ENCODE results near the gene PTH2. TPM values are rescaled to one million over a fixed set of nuclear protein-coding genes. Genes with fewer than 3 reads are reported as not detected.

Gene PTH2
- total and polyA plus RNA-seq, 2 donors = not detected

- Histone ChIP-seq H3K9me3 (ENCODE audit: control insufficient read depth in 2 of 2, insufficient read depth in 1 of 2, low read length in 1 of 2) (peaks cover 0 to 7% of the 10 kb centered on the region in 2 donors), H3K27me3 (ENCODE audit: control insufficient read depth in 2 of 2, insufficient read depth in 1 of 2, low read length in 1 of 2) (peaks cover 0 to 18% of the 10 kb centered on the region in 2 donors), H3K27ac (ENCODE audit: low read depth in 1 of 2, low read length in 1 of 2) (no peak overlapping the region), H3K4me3 (ENCODE audit: low read length in 2 of 2) (no peak overlapping the region), H3K4me1 (ENCODE audit: control insufficient read depth in 2 of 2, insufficient read depth in 2 of 2, low read length in 2 of 2) (peaks cover 9 to 35% of the 10 kb centered on the region in 2 donors), H3K36me3 (ENCODE audit: control insufficient read depth in 2 of 2, insufficient read depth in 2 of 2, low read length in 1 of 2) (no peaks in the 10 kb centered on the region)
- 82% methylated on average over 9 of the region's 9 CpGs for WGBS
- DNase-seq (ENCODE audit: low read depth in 6 of 9, low spot score in 9 of 9) = no peak
Observed at GRCh38 chr19:49413348-49413747, 9.9 kb downstream of the PTH2 start.

GRCh38 chr19:49411681-49412326, 11.4 kb downstream of the PTH2 start:
- no peak overlapping the region for H3K4me3 ChIP-seq (ENCODE audit: low read length in 2 of 2)
- DNase-seq (ENCODE audit: low read depth in 6 of 9, low spot score in 9 of 9) = no peak
- H3K27ac ChIP-seq (ENCODE audit: low read depth in 1 of 2, low read length in 1 of 2) = no peak overlapping the region
- peaks cover 0 to 4% of the 10 kb centered on the region in 2 donors for H3K27me3 ChIP-seq (ENCODE audit: control insufficient read depth in 2 of 2, insufficient read depth in 1 of 2, low read length in 1 of 2)
- no peaks in the 10 kb centered on the region for H3K36me3 ChIP-seq (ENCODE audit: control insufficient read depth in 2 of 2, insufficient read depth in 2 of 2, low read length in 1 of 2)
- H3K9me3 ChIP-seq (ENCODE audit: control insufficient read depth in 2 of 2, insufficient read depth in 1 of 2, low read length in 1 of 2) = peaks cover 0 to 7% of the 10 kb centered on the region in 2 donors
- WGBS = 94% methylated on average over 3 of the region's 3 CpGs
- peaks cover 9 to 35% of the 10 kb centered on the region in 2 donors for H3K4me1 ChIP-seq (ENCODE audit: control insufficient read depth in 2 of 2, insufficient read depth in 2 of 2, low read length in 2 of 2)

GRCh38 chr19:49409441-49410029, 13.7 kb downstream of the PTH2 start:
- no peaks in the 10 kb centered on the region for H3K36me3 ChIP-seq (ENCODE audit: control insufficient read depth in 2 of 2, insufficient read depth in 2 of 2, low read length in 1 of 2)
- peak in 1 of 9 donors; percentile 58 for DNase-seq (ENCODE audit: low read depth in 6 of 9, low spot score in 9 of 9)
- 48% methylated on average over 5 of the region's 5 CpGs for WGBS
- H3K4me3 ChIP-seq (ENCODE audit: low read length in 2 of 2) = no peak overlapping the region
- H3K27ac ChIP-seq (ENCODE audit: low read depth in 1 of 2, low read length in 1 of 2) = peak overlapping the region in 1 of 2 donors; percentile 47
- peaks cover 0 to 2% of the 10 kb centered on the region in 2 donors for H3K27me3 ChIP-seq (ENCODE audit: control insufficient read depth in 2 of 2, insufficient read depth in 1 of 2, low read length in 1 of 2)
- peaks cover 0 to 7% of the 10 kb centered on the region in 2 donors for H3K9me3 ChIP-seq (ENCODE audit: control insufficient read depth in 2 of 2, insufficient read depth in 1 of 2, low read length in 1 of 2)
- H3K4me1 ChIP-seq (ENCODE audit: control insufficient read depth in 2 of 2, insufficient read depth in 2 of 2, low read length in 2 of 2) = peaks cover 9 to 29% of the 10 kb centered on the region in 2 donors

- Histone ChIP-seq H3K36me3 (ENCODE audit: control insufficient read depth in 2 of 2, insufficient read depth in 2 of 2, low read length in 1 of 2) (no peaks in the 10 kb centered on the region), H3K4me3 (ENCODE audit: low read length in 2 of 2) (no peak overlapping the region), H3K27me3 (ENCODE audit: control insufficient read depth in 2 of 2, insufficient read depth in 1 of 2, low read length in 1 of 2) (peaks cover 0 to 2% of the 10 kb centered on the region in 2 donors), H3K9me3 (ENCODE audit: control insufficient read depth in 2 of 2, insufficient read depth in 1 of 2, low read length in 1 of 2) (peaks cover 0 to 7% of the 10 kb centered on the region in 2 donors), H3K27ac (ENCODE audit: low read depth in 1 of 2, low read length in 1 of 2) (no peak overlapping the region), H3K4me1 (ENCODE audit: control insufficient read depth in 2 of 2, insufficient read depth in 2 of 2, low read length in 2 of 2) (peaks cover 9 to 34% of the 10 kb centered on the region in 2 donors)
- 88% methylated on average over 8 of the region's 8 CpGs for WGBS
- no peak for DNase-seq (ENCODE audit: low read depth in 6 of 9, low spot score in 9 of 9)
Observed at GRCh38 chr19:49408816-49409440, 14.3 kb downstream of the PTH2 start.

GRCh38 chr19:49407482-49408015, 15.7 kb downstream of the PTH2 start:
- WGBS = 95% methylated on average over 16 of the region's 16 CpGs
- Histone ChIP-seq H3K27me3 (ENCODE audit: control insufficient read depth in 2 of 2, insufficient read depth in 1 of 2, low read length in 1 of 2) (peaks cover 0 to 2% of the 10 kb centered on the region in 2 donors), H3K27ac (ENCODE audit: low read depth in 1 of 2, low read length in 1 of 2) (no peak overlapping the region), H3K4me3 (ENCODE audit: low read length in 2 of 2) (no peak overlapping the region), H3K36me3 (ENCODE audit: control insufficient read depth in 2 of 2, insufficient read depth in 2 of 2, low read length in 1 of 2) (no peaks in the 10 kb centered on the region), H3K9me3 (ENCODE audit: control insufficient read depth in 2 of 2, insufficient read depth in 1 of 2, low read length in 1 of 2) (peaks cover 0 to 7% of the 10 kb centered on the region in 2 donors), H3K4me1 (ENCODE audit: control insufficient read depth in 2 of 2, insufficient read depth in 2 of 2, low read length in 2 of 2) (peaks cover 9 to 43% of the 10 kb centered on the region in 2 donors)
- no peak for DNase-seq (ENCODE audit: low read depth in 6 of 9, low spot score in 9 of 9)

GRCh38 chr19:49407079-49407478, 16.2 kb downstream of the PTH2 start:
- H3K4me1 ChIP-seq (ENCODE audit: control insufficient read depth in 2 of 2, insufficient read depth in 2 of 2, low read length in 2 of 2) = peaks cover 9 to 43% of the 10 kb centered on the region in 2 donors
- H3K36me3 ChIP-seq (ENCODE audit: control insufficient read depth in 2 of 2, insufficient read depth in 2 of 2, low read length in 1 of 2) = no peaks in the 10 kb centered on the region
- H3K9me3 ChIP-seq (ENCODE audit: control insufficient read depth in 2 of 2, insufficient read depth in 1 of 2, low read length in 1 of 2) = peaks cover 0 to 7% of the 10 kb centered on the region in 2 donors
- peaks cover 0 to 2% of the 10 kb centered on the region in 2 donors for H3K27me3 ChIP-seq (ENCODE audit: control insufficient read depth in 2 of 2, insufficient read depth in 1 of 2, low read length in 1 of 2)
- DNase-seq (ENCODE audit: low read depth in 6 of 9, low spot score in 9 of 9) = no peak
- 88% methylated on average over 7 of the region's 7 CpGs for WGBS
- no peak overlapping the region for H3K27ac ChIP-seq (ENCODE audit: low read depth in 1 of 2, low read length in 1 of 2)
- H3K4me3 ChIP-seq (ENCODE audit: low read length in 2 of 2) = no peak overlapping the region

- Histone ChIP-seq H3K9me3 (ENCODE audit: control insufficient read depth in 2 of 2, insufficient read depth in 1 of 2, low read length in 1 of 2) (peaks cover 0 to under 1% of the 10 kb centered on the region in 2 donors), H3K27me3 (ENCODE audit: control insufficient read depth in 2 of 2, insufficient read depth in 1 of 2, low read length in 1 of 2) (peaks cover 0 to 2% of the 10 kb centered on the region in 2 donors), H3K27ac (ENCODE audit: low read depth in 1 of 2, low read length in 1 of 2) (peak overlapping the region; percentile 8 to 50), H3K4me1 (ENCODE audit: control insufficient read depth in 2 of 2, insufficient read depth in 2 of 2, low read length in 2 of 2) (peaks cover 5 to 36% of the 10 kb centered on the region in 2 donors), H3K4me3 (ENCODE audit: low read length in 2 of 2) (no peak overlapping the region), H3K36me3 (ENCODE audit: control insufficient read depth in 2 of 2, insufficient read depth in 2 of 2, low read length in 1 of 2) (no peaks in the 10 kb centered on the region)
- DNase-seq (ENCODE audit: low read depth in 6 of 9, low spot score in 9 of 9) = peak in 1 of 9 donors; percentile 46
- 60% methylated on average over 7 of the region's 7 CpGs for WGBS
Observed at GRCh38 chr19:49403404-49404187, 19.6 kb downstream of the PTH2 start.

GRCh38 chr19:49400029-49400428, 23.2 kb downstream of the PTH2 start:
- H3K27ac ChIP-seq (ENCODE audit: low read depth in 1 of 2, low read length in 1 of 2) = no peak overlapping the region
- no peaks in the 10 kb centered on the region for H3K36me3 ChIP-seq (ENCODE audit: control insufficient read depth in 2 of 2, insufficient read depth in 2 of 2, low read length in 1 of 2)
- no peak for DNase-seq (ENCODE audit: low read depth in 6 of 9, low spot score in 9 of 9)
- no peak overlapping the region for H3K4me3 ChIP-seq (ENCODE audit: low read length in 2 of 2)
- H3K27me3 ChIP-seq (ENCODE audit: control insufficient read depth in 2 of 2, insufficient read depth in 1 of 2, low read length in 1 of 2) = peaks cover 0 to 9% of the 10 kb centered on the region in 2 donors
- WGBS = 98% methylated on average over 6 of the region's 6 CpGs
- H3K9me3 ChIP-seq (ENCODE audit: control insufficient read depth in 2 of 2, insufficient read depth in 1 of 2, low read length in 1 of 2) = no peaks in the 10 kb centered on the region
- H3K4me1 ChIP-seq (ENCODE audit: control insufficient read depth in 2 of 2, insufficient read depth in 2 of 2, low read length in 2 of 2) = peaks cover 10 to 38% of the 10 kb centered on the region in 2 donors

All from thymus (tissue), 11 donors.